ENCODE measurements around the gene XPOT.

Gene XPOT

GRCh38 chr12:64451687-64452558, 47.7 kb downstream of the XPOT start, which contains the start of gene TBK1:
TSS of gene TBK1 (plus strand) at chr12:64452120. CDS start at chr12:64455871, 3,751 bp downstream.
- peak within 1 kb of the TSS; percentile 78 for H3K4me3 ChIP-seq (ENCODE audit: severe bottlenecking)
- H3K9me3 ChIP-seq (ENCODE audit: severe bottlenecking) = no peaks in the 10 kb centered on the region
- DNase-seq (ENCODE audit: low spot score) = peak; percentile 82
- H3K4me1 ChIP-seq (ENCODE audit: insufficient read depth, poor library complexity, severe bottlenecking) = peaks cover 17% of the 10 kb centered on the region
- peak within 1 kb of the TSS; percentile 98 for H3K27ac ChIP-seq (ENCODE audit: poor library complexity, severe bottlenecking)
- TF ChIP-seq CTCF (IDR thresholded peaks at IDR 0.05; ENCODE audit: poor library complexity, severe bottlenecking) = no peak
- ATAC-seq (ENCODE audit: low read depth) = peak; percentile 68
- H3K36me3 ChIP-seq (ENCODE audit: low read depth) = peaks cover 57% of the 10 kb centered on the region
- no peaks in the 10 kb centered on the region for H3K27me3 ChIP-seq (ENCODE audit: insufficient read depth, poor library complexity, severe bottlenecking)

- peak overlapping the region; percentile 78 for H3K4me3 ChIP-seq (ENCODE audit: severe bottlenecking)
- no peaks in the 10 kb centered on the region for H3K27me3 ChIP-seq (ENCODE audit: insufficient read depth, poor library complexity, severe bottlenecking)
- peak overlapping the region; percentile 98 for H3K27ac ChIP-seq (ENCODE audit: poor library complexity, severe bottlenecking)
- peaks cover 17% of the 10 kb centered on the region for H3K4me1 ChIP-seq (ENCODE audit: insufficient read depth, poor library complexity, severe bottlenecking)
- H3K36me3 ChIP-seq (ENCODE audit: low read depth) = peaks cover 57% of the 10 kb centered on the region
- ATAC-seq (ENCODE audit: low read depth) = peak; percentile 73
- no peak for TF ChIP-seq CTCF (IDR thresholded peaks at IDR 0.05; ENCODE audit: poor library complexity, severe bottlenecking)
- no peaks in the 10 kb centered on the region for H3K9me3 ChIP-seq (ENCODE audit: severe bottlenecking)
- no peak for DNase-seq (ENCODE audit: low spot score)
Measured at GRCh38 chr12:64452559-64453329, 48.6 kb downstream of the XPOT start.

GRCh38 chr12:64455506-64455905, 51.3 kb downstream of the XPOT start:
- Histone ChIP-seq H3K27ac (ENCODE audit: poor library complexity, severe bottlenecking) (no peak overlapping the region), H3K36me3 (ENCODE audit: low read depth) (peaks cover 57% of the 10 kb centered on the region), H3K4me1 (ENCODE audit: insufficient read depth, poor library complexity, severe bottlenecking) (peaks cover 41% of the 10 kb centered on the region), H3K27me3 (ENCODE audit: insufficient read depth, poor library complexity, severe bottlenecking) (no peaks in the 10 kb centered on the region), H3K4me3 (ENCODE audit: severe bottlenecking) (no peak overlapping the region), H3K9me3 (ENCODE audit: severe bottlenecking) (no peaks in the 10 kb centered on the region)
- TF ChIP-seq CTCF (IDR thresholded peaks at IDR 0.05; ENCODE audit: poor library complexity, severe bottlenecking) = no peak
- ATAC-seq (ENCODE audit: low read depth) = no peak
- DNase-seq (ENCODE audit: low spot score) = no peak

- Histone ChIP-seq H3K4me3 (ENCODE audit: severe bottlenecking) (no peak overlapping the region), H3K27ac (ENCODE audit: poor library complexity, severe bottlenecking) (no peak overlapping the region), H3K4me1 (ENCODE audit: insufficient read depth, poor library complexity, severe bottlenecking) (peaks cover 39% of the 10 kb centered on the region), H3K36me3 (ENCODE audit: low read depth) (peaks cover 63% of the 10 kb centered on the region), H3K9me3 (ENCODE audit: severe bottlenecking) (no peaks in the 10 kb centered on the region), H3K27me3 (ENCODE audit: insufficient read depth, poor library complexity, severe bottlenecking) (no peaks in the 10 kb centered on the region)
- TF ChIP-seq CTCF (IDR thresholded peaks at IDR 0.05; ENCODE audit: poor library complexity, severe bottlenecking) = no peak
- ATAC-seq (ENCODE audit: low read depth) (no peak), DNase-seq (ENCODE audit: low spot score) (no peak)
Measured at GRCh38 chr12:64456119-64456518, 51.9 kb downstream of the XPOT start.
